Psoas muscle (tissue), 8 donors: Measurements from ENCODE around the gene RANBP9. TPM values are rescaled to one million over a fixed set of nuclear protein-coding genes. Genes with fewer than 3 reads are reported as not detected.

ENCODE experiments used
- ATAC-seq, 4 donors: fragments of 200-7000 bp; cut with Tn5 transposase; one replicate each; pipeline ENCODE4 v1.9.1; 2020; ENCODE audit warnings: moderate library complexity in 3 of 4, mild to moderate bottlenecking in 2 of 4
- DNase-seq, 2 donors: peaks; one replicate each; pipeline ENCODE4 v3.0.0-alpha.2; 2020
- H3K27ac ChIP-seq: fragments of 200-600 bp; one replicate; pipeline ENCODE4 v1.8.0; 2022
- H3K27me3 ChIP-seq, 3 donors: fragments of 200-600 bp in 1 of 3; one replicate each; pipeline versions ENCODE4 v1.6.1 to v1.8.0; 2013 to 2022; ENCODE audit warnings: low read length in 2 of 3, mild to moderate bottlenecking in 2 of 3, moderate library complexity in 1 of 3; ENCODE audit not compliant: insufficient read depth in 3 of 3
- H3K36me3 ChIP-seq, 2 donors: fragments of 200-600 bp in 1 of 2; one replicate each; pipeline versions ENCODE4 v1.6.1 to v1.8.0; 2013 to 2022; ENCODE audit warnings: low read depth in 1 of 2, mild to moderate bottlenecking in 1 of 2, moderate library complexity in 1 of 2; ENCODE audit not compliant: insufficient read depth in 1 of 2
- H3K4me1 ChIP-seq: fragments of 200-600 bp; one replicate; pipeline ENCODE4 v1.8.0; 2022
- H3K4me3 ChIP-seq: fragments of 200-600 bp; one replicate; pipeline ENCODE4 v1.8.0; 2022; ENCODE audit warnings: mild to moderate bottlenecking
- H3K9me3 ChIP-seq: fragments of 200-600 bp; one replicate; pipeline ENCODE4 v1.8.0; 2022
- CTCF ChIP-seq: fragments of 200-600 bp; IDR thresholded peaks from one replicate; pipeline ENCODE4 v1.8.0; 2022; ENCODE audit warnings: antibody characterized with exemption
- WGBS, 3 donors: extraction: QIAGEN DNeasy Blood & Tissue Kit; methylation state at CpG; one replicate each; pipeline versions ENCODE4 v1.1.6 to v1.1.7; 2013; 5-methylcytosine and 5-hydroxymethylcytosine counted together
- intact Hi-C, 2 donors: fragments of 100-400 bp; cut with DNase I; formaldehyde crosslinking; loops; one replicate each; pipeline versions ENCODE4 v1.11.0 to v1.14.2; 2022
- polyA plus RNA-seq, 3 donors: library from polyadenylated mRNA; stranded (reverse); fragments of 200-250 nt; gene quantifications; one replicate each; pipeline ENCODE4 v1.2.3, GENCODE V29; 2013
- total RNA-seq, 4 donors: library from RNA; stranded (reverse); fragmentation: NEBNext Ultra II Directional in 2 of 4; extraction: Animal tissue kit (Norgen Biotek cat#: 25700) in 2 of 4; gene quantifications; one replicate each; pipeline versions ENCODE4 v1.2.1 to v1.2.4, GENCODE V29; 2021 to 2023
- donor health status: healthy with polysubstance abuse.
- donor health status: DM: no; HTN: no; CAD: no; lungs with moderate emphysema.
- donor health status: Bipolar disorder and iron deficiency.
- donor health status: healthy.
- donor health status: DM: yes; HTN: yes; CAD: no.
- donor health status: DM: no; HTN: no; CAD: no.
- donor health status: DM: no; HTN: no; CAD: no.
- donor health status: DM: yes; HTN: yes; CAD: no.

The RANBP9 gene
- total and polyA plus RNA-seq, 7 donors: 22.3 to 72.6 (median 53.0) TPM

DNA sequence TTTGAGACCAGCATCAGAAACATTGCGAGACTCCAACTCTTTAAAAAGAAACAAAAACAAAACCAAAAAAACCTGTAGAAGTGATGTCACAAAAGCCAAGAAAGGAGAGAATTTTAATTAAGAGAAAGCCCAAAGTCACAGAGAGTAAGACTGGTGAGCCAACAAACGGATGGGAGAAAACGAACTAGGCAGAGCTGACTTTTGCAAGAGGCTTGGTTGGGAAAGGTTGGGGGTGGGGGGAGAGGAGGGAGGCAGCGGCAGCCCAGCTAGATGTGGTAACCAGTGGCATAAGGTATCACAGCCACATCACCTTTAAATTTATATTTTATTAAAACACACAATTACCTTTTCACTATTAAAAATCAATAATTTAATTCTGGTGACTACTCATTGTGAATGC lies 73.0 kb downstream of the RANBP9 start:
- Histone ChIP-seq H3K9me3 (no peaks in the 10 kb centered on the region), H3K36me3 (peaks cover 0 to 88% of the 10 kb centered on the region in 2 donors), H3K27me3 (no peaks in the 10 kb centered on the region), H3K27ac (no peak overlapping the region), H3K4me3 (no peak overlapping the region), H3K4me1 (no peaks in the 10 kb centered on the region)
- ATAC-seq: no peak
- no peak for TF ChIP-seq CTCF
- 87 to 89% (median 88%) methylated on average over 4 of the region's 4 CpGs for WGBS, 3 donors
- no peak for DNase-seq
- intact Hi-C loops: no loop called here

GRCh38 chr6:13638014-13638413 lies 73.6 kb downstream of the RANBP9 start:
- Histone ChIP-seq H3K27ac (no peak overlapping the region), H3K9me3 (no peaks in the 10 kb centered on the region), H3K4me1 (no peaks in the 10 kb centered on the region), H3K36me3 (peaks cover 0 to 82% of the 10 kb centered on the region in 2 donors), H3K27me3 (no peaks in the 10 kb centered on the region), H3K4me3 (no peak overlapping the region)
- WGBS, 3 donors: 92 to 96% (median 95%) methylated on average over 1 of the region's 1 CpG
- ATAC-seq (no peak), DNase-seq (no peak)
- no peak for TF ChIP-seq CTCF
- intact Hi-C loops: no loop called here

- no peak for ATAC-seq
- no peak overlapping the region for H3K27ac ChIP-seq
- H3K9me3 ChIP-seq: no peaks in the 10 kb centered on the region
- no peak overlapping the region for H3K4me3 ChIP-seq
- no peak for DNase-seq
- H3K4me1 ChIP-seq: no peaks in the 10 kb centered on the region
- TF ChIP-seq CTCF: no peak
- intact Hi-C loops: no loop called here
- 68 to 79% (median 78%) methylated on average over 4 of the region's 4 CpGs for WGBS, 3 donors
- no peaks in the 10 kb centered on the region for H3K27me3 ChIP-seq
- H3K36me3 ChIP-seq: peaks cover 5 to 79% of the 10 kb centered on the region in 2 donors
Measured at GRCh38 chr6:13635948-13636658, 75.5 kb downstream of the RANBP9 start.

DNA sequence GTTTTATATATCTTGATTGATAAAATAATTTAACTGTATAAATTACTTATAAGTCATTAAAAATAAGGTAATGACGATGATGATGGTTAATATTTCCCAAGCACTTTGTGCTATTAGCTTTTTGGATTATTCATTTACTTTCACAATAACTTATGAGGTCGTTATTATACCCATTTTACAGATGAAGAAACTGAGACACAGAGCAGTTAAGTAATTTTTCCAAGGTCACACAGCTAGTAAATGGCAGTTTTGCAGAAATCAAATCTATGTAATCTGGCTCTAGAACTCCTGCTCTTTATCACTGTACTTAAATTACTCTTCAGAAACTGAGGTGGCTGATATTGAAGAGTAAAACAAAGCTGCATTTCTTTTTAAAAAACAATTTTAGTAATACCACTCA lies 78.3 kb downstream of the RANBP9 start:
- Histone ChIP-seq H3K27ac (no peak overlapping the region), H3K4me1 (no peaks in the 10 kb centered on the region), H3K36me3 (peaks cover 5 to 79% of the 10 kb centered on the region in 2 donors), H3K9me3 (no peaks in the 10 kb centered on the region), H3K4me3 (no peak overlapping the region), H3K27me3 (no peaks in the 10 kb centered on the region)
- intact Hi-C loops: no loop called here
- TF ChIP-seq CTCF: no peak
- no peak for DNase-seq
- no peak for ATAC-seq
- WGBS, 3 donors: 96 to 99% (median 96%) methylated on average over 2 of the region's 2 CpGs

DNA sequence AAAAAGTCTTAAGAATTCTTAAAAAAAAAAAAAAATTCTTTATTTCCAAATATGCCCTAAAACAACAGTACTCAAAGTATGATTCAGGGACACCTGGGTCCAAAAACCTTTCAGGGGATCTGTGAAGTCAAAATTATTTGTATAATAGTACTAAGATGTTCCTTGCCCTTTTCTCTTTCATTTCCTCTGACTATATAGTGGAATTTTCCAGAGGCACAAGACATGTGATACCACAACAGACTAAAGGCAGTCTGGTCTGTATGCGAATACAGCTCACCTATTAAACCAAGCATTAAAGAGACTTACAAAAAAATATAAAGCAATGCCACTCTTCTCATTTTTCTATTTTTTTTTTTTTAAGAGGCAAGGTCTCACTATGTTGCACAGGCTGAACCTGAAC lies 81.1 kb downstream of the RANBP9 start:
- intact Hi-C loops: no loop called here
- DNase-seq: no peak
- WGBS, 3 donors: 92 to 100% (median 92%) methylated on average over 1 of the region's 1 CpG
- no peak for TF ChIP-seq CTCF
- ATAC-seq: no peak
- H3K4me3 ChIP-seq: no peak overlapping the region
- H3K27ac ChIP-seq: no peak overlapping the region
- no peaks in the 10 kb centered on the region for H3K9me3 ChIP-seq
- peaks cover 5 to 80% of the 10 kb centered on the region in 2 donors for H3K36me3 ChIP-seq
- H3K27me3 ChIP-seq: no peaks in the 10 kb centered on the region
- H3K4me1 ChIP-seq: no peaks in the 10 kb centered on the region
